Testis (tissue), 2 donors: ENCODE data around the gene NBEAL1.

Source experiments
- CTCF ChIP-seq, 3 experiments: fragments of 450-650 bp in 2 of 3; fragments of 200-600 bp in 1 of 3; sonication (generic) in 1 of 3; IDR thresholded peaks; one replicate each; pipeline ENCODE4 v1.5.1; 2016 to 2019; ENCODE audit warnings: antibody characterized with exemption in 3 of 3, mild to moderate bottlenecking in 2 of 3, moderate library complexity in 1 of 3
- POLR2A ChIP-seq: fragments of 450-650 bp; IDR thresholded peaks from one replicate; pipeline ENCODE4 v1.6.1; 2017; ENCODE audit warnings: antibody characterized with exemption, mild to moderate bottlenecking, moderate library complexity

GRCh38 chr2:203018181-203018580 is 3.5 kb downstream of the NBEAL1 start:
- no peak for TF ChIP-seq CTCF (IDR thresholded peaks at IDR 0.05)
- TF ChIP-seq POLR2A: no peak
